HL-60 (cell line): Measurements from ENCODE around the gene SLC9C2.

Experiments used
- CTCF ChIP-seq: IDR thresholded peaks from one replicate; pipeline ENCODE4 v1.5.1; 2011; ENCODE audit warnings: low read length, control low read depth, inconsistent platforms; ENCODE audit not compliant: insufficient read depth
- POLR2AphosphoS5 ChIP-seq: IDR thresholded peaks from 2 replicates; pipeline ENCODE4 v1.6.1; 2012; ENCODE audit warnings: low read depth
- REST ChIP-seq: IDR thresholded peaks from 2 replicates; pipeline ENCODE4 v1.6.1; 2012; ENCODE audit warnings: low read depth; ENCODE audit not compliant: insufficient replicate concordance

- no peak for TF ChIP-seq CTCF
- TF ChIP-seq REST: no peak
- TF ChIP-seq POLR2AphosphoS5: no peak
Measured at GRCh38 chr1:173489929-173490328, 112.9 kb downstream of the SLC9C2 start.
